WI38 (cell line): ENCODE results near the gene SNAPC2.

Experiments used
- H3K4me3 ChIP-seq: 2 replicates; pipeline ENCODE4 v1.5.1; 2011; ENCODE audit warnings: low read depth, mild to moderate bottlenecking, control low read depth, low read length
- TF ChIP-seq, protein P1 (sequence below): IDR thresholded peaks from 2 replicates; pipeline ENCODE4 v1.5.1; 2012; ENCODE audit warnings: low read depth, mild to moderate bottlenecking, control low read depth, low read length

SNAPC2 gene

DNA sequence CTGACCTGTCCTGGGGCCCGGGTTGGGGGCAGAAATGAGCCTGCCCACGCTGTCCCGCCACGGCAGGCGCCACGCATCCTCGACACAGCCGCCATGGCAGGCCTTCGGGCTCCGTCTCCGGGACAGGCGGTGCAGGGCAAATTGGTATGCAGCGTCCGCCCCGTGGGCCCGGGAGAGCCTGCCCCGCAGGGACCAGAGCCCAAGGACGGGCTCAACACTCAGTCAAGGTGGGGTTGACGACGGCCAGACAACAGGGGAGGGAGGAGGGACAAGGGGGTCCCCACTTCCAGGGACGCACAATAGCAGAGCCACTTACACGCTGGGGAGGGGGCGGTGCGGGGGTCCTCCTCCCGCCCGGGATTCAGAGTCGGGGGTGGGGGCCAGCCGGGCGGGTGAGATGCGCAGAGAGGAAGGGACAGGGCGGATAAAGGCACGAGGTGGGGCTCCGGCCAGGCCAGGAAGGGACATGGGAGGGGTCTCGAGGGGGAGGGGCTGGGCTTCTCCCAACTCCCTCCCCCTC lies 4.6 kb downstream of the SNAPC2 start:
- H3K4me3 ChIP-seq = no peak overlapping the region; the same call in 1 of the 2 replicates
- TF ChIP-seq, protein P1, sequence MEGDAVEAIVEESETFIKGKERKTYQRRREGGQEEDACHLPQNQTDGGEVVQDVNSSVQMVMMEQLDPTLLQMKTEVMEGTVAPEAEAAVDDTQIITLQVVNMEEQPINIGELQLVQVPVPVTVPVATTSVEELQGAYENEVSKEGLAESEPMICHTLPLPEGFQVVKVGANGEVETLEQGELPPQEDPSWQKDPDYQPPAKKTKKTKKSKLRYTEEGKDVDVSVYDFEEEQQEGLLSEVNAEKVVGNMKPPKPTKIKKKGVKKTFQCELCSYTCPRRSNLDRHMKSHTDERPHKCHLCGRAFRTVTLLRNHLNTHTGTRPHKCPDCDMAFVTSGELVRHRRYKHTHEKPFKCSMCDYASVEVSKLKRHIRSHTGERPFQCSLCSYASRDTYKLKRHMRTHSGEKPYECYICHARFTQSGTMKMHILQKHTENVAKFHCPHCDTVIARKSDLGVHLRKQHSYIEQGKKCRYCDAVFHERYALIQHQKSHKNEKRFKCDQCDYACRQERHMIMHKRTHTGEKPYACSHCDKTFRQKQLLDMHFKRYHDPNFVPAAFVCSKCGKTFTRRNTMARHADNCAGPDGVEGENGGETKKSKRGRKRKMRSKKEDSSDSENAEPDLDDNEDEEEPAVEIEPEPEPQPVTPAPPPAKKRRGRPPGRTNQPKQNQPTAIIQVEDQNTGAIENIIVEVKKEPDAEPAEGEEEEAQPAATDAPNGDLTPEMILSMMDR = no peak

DNA sequence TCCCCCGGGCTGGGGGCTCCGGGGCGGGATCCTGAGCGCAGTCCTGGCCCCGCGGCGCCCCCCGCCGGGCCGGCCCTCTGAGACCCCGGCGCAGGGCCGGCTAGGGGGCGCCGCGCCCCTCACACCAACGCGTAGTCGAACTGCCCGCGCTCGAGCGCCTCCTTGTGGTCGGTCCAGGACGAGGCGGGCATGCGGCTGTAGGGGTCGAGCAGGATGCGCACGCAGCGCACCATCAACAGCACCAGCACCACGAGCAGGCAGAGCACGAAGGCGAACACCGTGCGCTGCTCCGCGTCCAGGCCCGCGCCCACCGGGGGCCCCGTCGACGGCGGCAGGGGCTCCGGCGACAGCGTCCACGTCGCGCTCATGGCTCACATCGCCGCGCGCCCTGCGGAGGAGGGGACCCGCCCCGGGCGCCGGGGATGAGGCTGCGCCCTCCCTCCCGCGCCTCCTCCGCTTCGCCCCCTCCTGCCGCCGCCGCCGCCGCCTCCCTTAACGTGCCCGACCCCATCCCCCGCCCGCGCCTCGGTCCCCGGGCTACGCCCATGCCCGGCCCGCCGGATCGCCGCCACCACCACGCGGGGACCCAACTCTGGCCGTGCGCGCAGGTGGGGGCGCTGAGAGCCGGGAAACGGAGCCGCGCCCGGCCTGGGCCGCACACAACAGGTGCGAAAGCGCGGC lies 5.2 kb downstream of the SNAPC2 start:
- TF ChIP-seq, protein P1 = peak; percentile 76
- H3K4me3 ChIP-seq = peak overlapping the region; percentile 46

DNA sequence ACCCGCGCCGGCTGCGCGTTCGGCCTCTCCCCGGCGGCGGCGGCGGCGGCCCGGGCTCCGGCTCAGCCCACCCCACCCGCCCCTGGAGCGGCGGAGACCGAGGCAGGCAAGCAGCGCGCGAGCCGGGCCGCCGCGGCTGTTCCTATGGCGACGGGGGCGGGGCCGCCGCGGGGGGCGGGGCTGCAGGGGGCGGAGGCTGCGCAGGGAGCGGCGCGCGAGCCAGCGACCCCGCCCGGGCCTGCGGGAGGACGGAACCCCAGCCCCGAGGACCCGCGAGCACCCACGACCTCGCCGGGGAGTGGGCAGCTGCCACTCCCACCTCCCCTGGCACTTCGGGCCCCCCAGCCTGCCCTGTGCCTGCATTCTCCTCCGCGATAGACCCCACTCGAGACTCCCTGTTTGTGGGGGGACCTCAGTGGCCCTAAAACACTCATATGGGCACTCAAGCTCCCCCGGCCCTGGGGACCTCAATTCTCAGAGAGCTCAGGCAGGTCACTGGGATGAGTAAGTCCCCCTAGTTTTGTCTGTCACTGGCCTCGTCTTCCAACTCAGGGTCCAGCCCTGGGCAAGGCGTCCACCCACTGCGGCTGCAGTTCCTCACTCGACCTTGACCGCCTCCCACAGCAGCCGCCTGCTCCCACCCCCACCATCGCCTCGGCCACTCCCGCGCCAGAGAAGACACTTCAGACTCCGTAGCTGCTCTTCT lies 6.0 kb downstream of the SNAPC2 start, which contains the start of gene CTXN1:
CTXN1 (minus strand) TSS at position 115 of the 706 bp plus-strand sequence. CDS start 597 bp downstream, outside the sequence.
- TF ChIP-seq, protein P1 = 0 out of 2 replicates have a peak, but pooled peaks have one; percentile 5
- peak within 1 kb of the TSS; percentile 52 for H3K4me3 ChIP-seq

DNA sequence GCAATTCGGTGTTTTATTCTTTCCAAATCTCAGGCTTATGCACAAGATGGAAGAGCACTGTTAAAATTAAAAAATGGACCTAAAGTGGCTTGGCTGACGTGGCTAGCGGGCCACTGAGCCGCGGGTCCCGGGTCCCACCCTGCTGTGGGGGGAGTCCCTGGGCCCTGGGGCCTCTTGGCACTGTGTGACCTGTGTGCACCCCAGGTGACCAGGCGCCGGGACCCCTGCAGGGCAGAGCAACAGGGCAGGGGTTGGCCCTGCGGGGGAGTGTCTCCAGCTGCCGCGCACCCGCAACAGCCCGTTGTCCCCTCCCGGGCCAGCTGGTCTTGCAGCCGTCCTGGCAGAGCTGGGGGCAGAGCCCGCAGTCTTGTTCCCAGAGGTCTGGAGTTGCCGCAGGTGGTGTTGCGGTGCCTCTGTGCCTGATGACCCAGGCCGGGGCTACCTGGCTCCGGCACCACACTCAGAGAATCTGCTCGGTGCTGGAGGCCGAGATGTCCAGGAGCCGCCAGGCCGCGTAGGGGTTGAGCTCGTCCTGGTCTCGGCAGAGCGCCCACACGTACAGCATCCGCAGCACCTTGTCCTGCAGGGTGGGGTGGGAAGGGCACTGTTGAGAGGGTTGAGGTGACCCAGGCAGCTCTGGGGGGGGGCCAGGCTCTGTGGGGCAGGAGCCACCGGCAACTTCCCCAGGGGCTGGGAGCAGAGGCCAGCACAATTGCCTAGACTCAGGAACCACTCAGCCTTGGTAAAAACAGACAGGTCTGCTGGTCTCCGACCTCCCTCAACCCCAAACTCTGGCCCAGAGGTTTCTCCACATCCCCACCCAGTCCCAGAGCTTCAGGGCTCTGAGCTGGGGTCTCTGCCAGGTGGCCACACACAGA lies 6.8 kb downstream of the SNAPC2 start:
- TF ChIP-seq, protein P1 = no peak
- no peak overlapping the region for H3K4me3 ChIP-seq

DNA sequence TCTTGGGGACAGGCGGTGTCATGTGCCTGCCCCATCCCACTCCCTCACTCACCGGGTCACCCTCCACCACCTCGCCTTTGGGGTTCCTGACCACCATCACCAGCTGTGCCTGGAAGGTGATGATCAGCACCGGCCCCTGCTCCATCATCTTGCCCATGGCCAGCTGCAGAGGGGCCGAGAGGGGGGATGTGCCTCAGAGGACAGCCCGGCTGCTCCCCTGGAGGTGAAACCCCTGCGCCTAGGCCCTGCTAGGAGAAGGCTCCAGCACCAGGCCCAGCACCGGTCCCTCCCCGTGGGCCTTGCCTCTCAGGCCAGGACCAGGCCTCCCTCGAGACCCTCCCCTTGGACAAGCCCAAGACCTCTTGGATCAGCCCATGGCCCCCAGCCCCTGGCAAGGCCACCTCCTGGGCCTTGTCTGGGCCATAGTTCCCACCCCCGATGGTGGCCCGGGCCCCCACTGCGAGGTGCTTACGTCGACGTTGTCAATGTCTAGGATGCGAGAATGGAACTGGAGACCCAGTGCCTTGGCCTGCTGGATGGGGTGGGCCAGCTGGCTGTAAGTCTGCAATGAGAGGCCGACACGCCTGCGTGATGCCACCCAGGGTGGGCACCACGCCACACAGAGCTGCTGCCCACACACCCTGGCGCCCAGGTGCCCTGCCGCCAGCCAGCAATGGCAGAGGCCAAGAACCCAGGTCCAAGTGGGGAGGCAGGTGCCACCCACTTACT lies 7.6 kb downstream of the SNAPC2 start:
- TF ChIP-seq, protein P1 = no peak
- no peak overlapping the region for H3K4me3 ChIP-seq

DNA sequence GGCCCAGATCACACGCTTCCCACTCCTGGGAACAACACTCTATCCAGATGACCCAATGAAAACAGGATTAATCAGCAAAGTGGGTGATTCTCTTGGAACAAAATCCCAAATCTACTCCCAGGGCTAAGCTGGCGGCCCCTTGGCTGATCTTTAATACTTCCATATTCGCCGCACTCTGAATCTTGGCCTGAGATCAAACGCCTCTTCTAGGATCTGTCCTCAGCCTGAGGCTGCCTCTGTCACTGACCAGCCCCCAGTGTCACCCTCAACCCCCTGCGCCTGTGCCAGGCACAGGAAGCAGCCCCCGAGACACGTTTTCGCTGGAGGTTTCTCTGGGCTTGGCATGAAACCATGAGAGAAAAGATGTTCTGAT lies 8.2 kb downstream of the SNAPC2 start:
- TF ChIP-seq, protein P1 = no peak
- H3K4me3 ChIP-seq = no peak overlapping the region
